Gastroesophageal sphincter (tissue), 3 donors: ENCODE measurements around the gene PRDM5.

Experiments
- POLR2A ChIP-seq, 2 donors: fragments of 450-650 bp; IDR thresholded peaks; one replicate each; pipeline ENCODE4 v1.6.1; 2017; ENCODE audit warnings: antibody characterized with exemption in 2 of 2, mild to moderate bottlenecking in 2 of 2, moderate library complexity in 1 of 2
- TF ChIP-seq, protein P1 (sequence below), 4 experiments: fragments of 200-600 bp in 2 of 4; fragments of 450-650 bp in 2 of 4; sonication (generic) in 1 of 4; IDR thresholded peaks; one replicate each; pipeline ENCODE4 v1.5.1; 2017 to 2019; ENCODE audit warnings: antibody characterized with exemption in 4 of 4, mild to moderate bottlenecking in 2 of 4, moderate library complexity in 2 of 4

DNA sequence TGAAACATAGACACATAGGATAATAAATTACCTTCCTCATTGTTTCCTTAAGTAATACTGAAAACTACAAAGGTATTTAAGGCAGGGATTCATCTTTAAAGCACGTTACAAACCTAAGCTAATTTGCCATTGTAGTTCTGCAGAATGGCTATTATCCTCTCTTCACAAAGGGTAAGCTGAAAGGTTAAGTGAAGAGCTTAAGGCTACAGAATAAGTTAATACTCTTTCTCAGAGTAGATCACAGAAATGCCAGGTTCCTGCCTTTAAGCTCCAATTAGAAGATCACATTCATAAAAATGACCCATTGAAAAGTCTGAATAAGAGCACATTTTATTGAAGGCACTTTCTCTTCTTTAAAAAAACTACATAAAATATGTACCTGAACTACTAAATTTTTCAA is 42.1 kb upstream of the PRDM5 start:
- TF ChIP-seq, protein P1, sequence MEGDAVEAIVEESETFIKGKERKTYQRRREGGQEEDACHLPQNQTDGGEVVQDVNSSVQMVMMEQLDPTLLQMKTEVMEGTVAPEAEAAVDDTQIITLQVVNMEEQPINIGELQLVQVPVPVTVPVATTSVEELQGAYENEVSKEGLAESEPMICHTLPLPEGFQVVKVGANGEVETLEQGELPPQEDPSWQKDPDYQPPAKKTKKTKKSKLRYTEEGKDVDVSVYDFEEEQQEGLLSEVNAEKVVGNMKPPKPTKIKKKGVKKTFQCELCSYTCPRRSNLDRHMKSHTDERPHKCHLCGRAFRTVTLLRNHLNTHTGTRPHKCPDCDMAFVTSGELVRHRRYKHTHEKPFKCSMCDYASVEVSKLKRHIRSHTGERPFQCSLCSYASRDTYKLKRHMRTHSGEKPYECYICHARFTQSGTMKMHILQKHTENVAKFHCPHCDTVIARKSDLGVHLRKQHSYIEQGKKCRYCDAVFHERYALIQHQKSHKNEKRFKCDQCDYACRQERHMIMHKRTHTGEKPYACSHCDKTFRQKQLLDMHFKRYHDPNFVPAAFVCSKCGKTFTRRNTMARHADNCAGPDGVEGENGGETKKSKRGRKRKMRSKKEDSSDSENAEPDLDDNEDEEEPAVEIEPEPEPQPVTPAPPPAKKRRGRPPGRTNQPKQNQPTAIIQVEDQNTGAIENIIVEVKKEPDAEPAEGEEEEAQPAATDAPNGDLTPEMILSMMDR (IDR thresholded peaks at IDR 0.05), result no peak
- TF ChIP-seq POLR2A (IDR thresholded peaks at IDR 0.05), result no peak
